ENCODE data around the gene EHF.

Gene EHF

GRCh38 chr11:34706709-34707461 lies 86.0 kb downstream of the EHF start:
- H3K36me3 ChIP-seq, result no peaks in the 10 kb centered on the region
- TF ChIP-seq CTCF (IDR thresholded peaks at IDR 0.05; ENCODE audit: low read depth, low read length), result no peak
- H3K27me3 ChIP-seq, result no peaks in the 10 kb centered on the region
- no peaks in the 10 kb centered on the region for H3K4me1 ChIP-seq
- no peak for DNase-seq
- H3K9me3 ChIP-seq, result no peaks in the 10 kb centered on the region
- no peak overlapping the region for H3K4me3 ChIP-seq (ENCODE audit: low read depth, low read length)

DNA sequence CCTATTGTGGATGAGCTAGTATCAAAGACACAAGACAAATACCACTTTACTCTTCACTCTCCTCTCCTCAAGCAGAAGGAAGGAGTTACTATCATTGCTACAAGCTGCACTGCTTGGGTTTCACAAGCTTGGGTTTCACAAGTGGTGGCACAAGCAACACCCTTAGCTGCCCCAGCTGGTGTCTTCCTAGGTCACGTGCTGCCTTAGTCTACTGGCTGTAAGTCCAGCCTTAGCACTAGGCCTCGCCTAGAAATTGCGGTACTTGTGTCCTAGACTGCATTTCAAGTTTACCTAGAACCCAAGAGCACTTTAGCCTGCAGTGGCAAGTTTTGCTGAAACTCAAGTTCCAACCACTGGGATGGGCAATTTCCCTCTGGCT lies 86.6 kb downstream of the EHF start:
- H3K4me1 ChIP-seq, result no peaks in the 10 kb centered on the region
- no peak for DNase-seq
- no peaks in the 10 kb centered on the region for H3K36me3 ChIP-seq
- H3K4me3 ChIP-seq (ENCODE audit: low read depth, low read length), result no peak overlapping the region
- H3K27me3 ChIP-seq, result no peaks in the 10 kb centered on the region
- no peak for TF ChIP-seq CTCF (IDR thresholded peaks at IDR 0.05; ENCODE audit: low read depth, low read length)
- no peaks in the 10 kb centered on the region for H3K9me3 ChIP-seq
